ENCODE data around the gene STK32B. TPM values are rescaled to one million over a fixed set of nuclear protein-coding genes. Genes with fewer than 3 reads are reported as not detected.

Gene STK32B
- total and polyA plus RNA-seq, 2 experiments from 2014 or later: not detected

DNA sequence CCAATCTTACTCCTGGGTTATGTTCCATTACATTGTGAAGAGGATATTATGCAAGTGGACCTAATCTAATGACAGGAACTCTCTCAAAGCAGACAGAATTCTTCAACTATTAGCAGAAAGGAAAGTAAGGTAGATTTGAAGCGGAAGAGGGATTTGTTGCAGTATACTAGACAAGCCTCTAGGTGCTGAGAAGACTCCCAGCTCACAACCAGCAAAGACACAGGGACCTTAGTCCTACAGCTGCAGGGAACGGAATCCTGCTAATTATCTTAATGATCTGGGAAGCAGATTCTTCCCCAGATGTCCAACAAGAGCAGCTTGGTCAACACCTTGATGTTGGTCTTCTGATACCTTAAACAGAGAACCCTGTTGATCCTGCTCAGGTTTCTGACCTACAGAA, 73.6 kb downstream of the STK32B start:
- Histone ChIP-seq H3K4me3 (no peak overlapping the region), H3K27me3 (no peaks in the 10 kb centered on the region), H3K4me1 (ENCODE audit: low read depth) (no peaks in the 10 kb centered on the region), H3K36me3 (no peaks in the 10 kb centered on the region), H3K27ac (no peak overlapping the region), H3K9me3 (ENCODE audit: low read depth) (no peaks in the 10 kb centered on the region)
- TF ChIP-seq, protein P1, sequence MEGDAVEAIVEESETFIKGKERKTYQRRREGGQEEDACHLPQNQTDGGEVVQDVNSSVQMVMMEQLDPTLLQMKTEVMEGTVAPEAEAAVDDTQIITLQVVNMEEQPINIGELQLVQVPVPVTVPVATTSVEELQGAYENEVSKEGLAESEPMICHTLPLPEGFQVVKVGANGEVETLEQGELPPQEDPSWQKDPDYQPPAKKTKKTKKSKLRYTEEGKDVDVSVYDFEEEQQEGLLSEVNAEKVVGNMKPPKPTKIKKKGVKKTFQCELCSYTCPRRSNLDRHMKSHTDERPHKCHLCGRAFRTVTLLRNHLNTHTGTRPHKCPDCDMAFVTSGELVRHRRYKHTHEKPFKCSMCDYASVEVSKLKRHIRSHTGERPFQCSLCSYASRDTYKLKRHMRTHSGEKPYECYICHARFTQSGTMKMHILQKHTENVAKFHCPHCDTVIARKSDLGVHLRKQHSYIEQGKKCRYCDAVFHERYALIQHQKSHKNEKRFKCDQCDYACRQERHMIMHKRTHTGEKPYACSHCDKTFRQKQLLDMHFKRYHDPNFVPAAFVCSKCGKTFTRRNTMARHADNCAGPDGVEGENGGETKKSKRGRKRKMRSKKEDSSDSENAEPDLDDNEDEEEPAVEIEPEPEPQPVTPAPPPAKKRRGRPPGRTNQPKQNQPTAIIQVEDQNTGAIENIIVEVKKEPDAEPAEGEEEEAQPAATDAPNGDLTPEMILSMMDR (IDR thresholded peaks at IDR 0.05; ENCODE audit: low read depth, low read length): no peak
- no peak for DNase-seq (ENCODE audit: low read depth in 1 of 2, low spot score in 1 of 2)

DNA sequence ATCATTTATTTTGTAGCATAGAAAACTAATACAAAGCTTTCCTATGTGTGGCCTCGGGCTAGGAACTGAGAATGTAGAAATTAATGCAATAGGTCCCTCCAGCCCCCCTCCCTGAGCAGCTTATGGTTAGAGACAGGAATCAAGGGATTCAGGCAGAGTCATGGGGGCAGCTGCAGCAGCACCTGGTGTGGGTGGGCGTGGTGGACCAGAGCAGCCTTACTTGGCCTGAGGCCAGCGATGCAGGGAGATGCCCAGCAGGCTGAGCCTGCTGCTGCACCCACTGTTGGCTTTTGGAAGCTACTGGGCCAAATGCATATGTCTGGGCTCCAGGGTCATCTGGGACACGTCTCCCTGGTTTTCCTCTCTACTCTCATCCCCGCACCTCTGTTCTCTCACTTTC, 74.0 kb downstream of the STK32B start:
- Histone ChIP-seq H3K4me1 (ENCODE audit: low read depth) (no peaks in the 10 kb centered on the region), H3K9me3 (ENCODE audit: low read depth) (no peaks in the 10 kb centered on the region), H3K36me3 (no peaks in the 10 kb centered on the region), H3K27me3 (no peaks in the 10 kb centered on the region), H3K4me3 (no peak overlapping the region), H3K27ac (no peak overlapping the region)
- DNase-seq (ENCODE audit: low read depth in 1 of 2, low spot score in 1 of 2): no peak
- TF ChIP-seq, protein P1 (IDR thresholded peaks at IDR 0.05; ENCODE audit: low read depth, low read length): no peak

DNA sequence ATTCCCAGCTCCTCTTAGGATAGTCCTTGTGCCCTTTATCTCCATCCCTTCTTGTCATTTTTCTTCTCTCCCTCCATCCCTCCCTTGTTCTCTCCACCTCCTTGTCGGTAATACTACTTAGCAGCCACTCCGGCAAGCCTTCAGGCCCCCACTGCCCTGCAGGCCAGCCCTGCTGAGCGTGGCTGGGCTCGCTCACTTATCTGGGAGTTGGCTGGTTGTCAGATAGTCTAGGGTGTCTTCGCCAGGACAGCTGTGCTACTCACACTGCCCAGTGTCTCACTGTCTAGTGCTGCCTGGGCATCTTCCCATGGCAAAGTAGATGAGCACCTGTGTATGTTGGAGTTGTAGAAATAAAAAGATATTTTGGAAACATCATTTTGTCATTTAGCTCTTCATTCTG, 75.0 kb downstream of the STK32B start:
- no peaks in the 10 kb centered on the region for H3K36me3 ChIP-seq
- TF ChIP-seq, protein P1 (IDR thresholded peaks at IDR 0.05; ENCODE audit: low read depth, low read length): no peak
- DNase-seq (ENCODE audit: low read depth in 1 of 2, low spot score in 1 of 2): no peak
- no peak overlapping the region for H3K4me3 ChIP-seq
- no peaks in the 10 kb centered on the region for H3K9me3 ChIP-seq (ENCODE audit: low read depth)
- H3K27me3 ChIP-seq: no peaks in the 10 kb centered on the region
- no peaks in the 10 kb centered on the region for H3K4me1 ChIP-seq (ENCODE audit: low read depth)
- H3K27ac ChIP-seq: no peak overlapping the region

DNA sequence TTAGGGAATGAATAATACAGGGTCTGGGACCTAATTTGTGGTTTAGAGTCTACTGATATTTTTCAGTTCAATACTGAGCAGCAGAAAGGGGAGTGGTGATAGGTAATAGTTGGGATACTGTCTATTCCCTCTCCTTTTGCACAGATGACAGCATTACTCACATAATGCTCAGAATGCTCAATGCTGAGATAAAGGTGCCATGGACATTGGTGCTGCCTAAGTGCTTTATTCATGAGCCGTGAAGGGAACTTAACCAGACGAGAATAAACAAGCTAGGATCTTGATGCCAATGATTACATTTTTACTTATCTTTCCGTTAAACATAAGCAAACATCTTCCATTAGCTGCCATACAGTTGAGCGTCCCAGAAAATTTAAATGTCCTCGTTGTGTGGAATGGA, 75.6 kb downstream of the STK32B start:
- no peak overlapping the region for H3K27ac ChIP-seq
- H3K36me3 ChIP-seq: no peaks in the 10 kb centered on the region
- TF ChIP-seq, protein P1 (IDR thresholded peaks at IDR 0.05; ENCODE audit: low read depth, low read length): no peak

DNA sequence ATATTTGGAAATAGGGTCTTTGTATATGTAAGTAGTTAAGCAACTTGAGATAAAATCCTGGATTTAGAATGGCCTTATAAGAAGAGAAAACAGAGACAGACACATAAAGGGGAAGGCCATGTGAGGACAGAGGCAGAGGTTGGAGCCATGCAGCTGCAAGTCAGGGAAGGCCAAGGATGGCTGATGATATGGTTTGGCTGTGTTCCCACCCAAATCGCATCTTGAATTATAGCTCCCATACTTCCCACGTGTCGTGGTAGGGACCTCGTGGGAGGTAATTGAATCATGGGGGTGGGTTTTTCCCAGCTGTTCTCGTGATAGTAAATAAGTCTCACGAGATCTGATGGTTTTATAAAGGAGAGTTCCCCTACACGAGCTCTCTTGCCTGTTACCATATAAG, 76.3 kb downstream of the STK32B start:
- H3K9me3 ChIP-seq (ENCODE audit: low read depth): no peaks in the 10 kb centered on the region
- H3K27me3 ChIP-seq: no peaks in the 10 kb centered on the region
- TF ChIP-seq, protein P1 (IDR thresholded peaks at IDR 0.05; ENCODE audit: low read depth, low read length): no peak
- no peak overlapping the region for H3K27ac ChIP-seq
- no peaks in the 10 kb centered on the region for H3K4me1 ChIP-seq (ENCODE audit: low read depth)
- no peaks in the 10 kb centered on the region for H3K36me3 ChIP-seq
- DNase-seq (ENCODE audit: low read depth in 1 of 2, low spot score in 1 of 2): no peak
- H3K4me3 ChIP-seq: no peak overlapping the region

More for the DNA sequence above, 75.6 kb downstream of the STK32B start:
- Histone ChIP-seq H3K27me3 (no peaks in the 10 kb centered on the region), H3K4me3 (no peak overlapping the region), H3K4me1 (ENCODE audit: low read depth) (no peaks in the 10 kb centered on the region), H3K9me3 (ENCODE audit: low read depth) (no peaks in the 10 kb centered on the region)
- DNase-seq (ENCODE audit: low read depth in 1 of 2, low spot score in 1 of 2): no peak

DNA sequence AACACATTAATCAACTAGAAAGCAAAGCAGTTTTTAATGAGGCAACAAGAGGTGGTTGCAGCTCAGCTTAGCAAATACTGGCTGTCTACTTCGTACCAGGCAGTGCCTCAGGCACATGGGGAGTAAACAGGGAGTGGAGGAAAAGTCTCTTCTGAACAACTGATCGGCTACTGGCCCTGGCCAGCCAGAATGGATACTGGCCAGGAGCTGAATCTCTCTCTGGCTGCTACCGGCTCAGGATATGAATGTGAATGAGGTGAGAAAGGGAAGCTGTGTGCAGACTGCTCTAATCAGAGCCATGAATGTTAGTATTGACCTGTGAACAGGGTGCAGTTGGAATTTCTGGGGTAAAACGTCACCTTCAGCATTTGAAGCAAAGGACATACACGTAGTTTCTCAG, 77.3 kb downstream of the STK32B start:
- TF ChIP-seq, protein P1 (IDR thresholded peaks at IDR 0.05; ENCODE audit: low read depth, low read length): no peak
- Histone ChIP-seq H3K27me3 (no peaks in the 10 kb centered on the region), H3K4me3 (no peak overlapping the region), H3K27ac (no peak overlapping the region), H3K4me1 (ENCODE audit: low read depth) (no peaks in the 10 kb centered on the region), H3K36me3 (no peaks in the 10 kb centered on the region), H3K9me3 (ENCODE audit: low read depth) (no peaks in the 10 kb centered on the region)
- no peak for DNase-seq (ENCODE audit: low read depth in 1 of 2, low spot score in 1 of 2)

Measured in cardiac muscle cell (in vitro differentiated cells and primary cell).